Stimulated activated CD8-positive, alpha-beta memory T cell treated with anti-CD3 and anti-CD28 coated beads, Interleukin-15, amount 100 ng/mL, for 1 hour (primary cell): ENCODE data around the gene PCDH1.
"Not testable (repeated sequence)": the region's sequence is repeated elsewhere in the genome, so short reads cannot be mapped to it uniquely, and the experiment has no call there.

Experiments used
- DNase-seq: peaks from one replicate; pipeline ENCODE4 v3.0.0-alpha.2; 2020; ENCODE audit warnings: low read depth

The PCDH1 gene

DNA sequence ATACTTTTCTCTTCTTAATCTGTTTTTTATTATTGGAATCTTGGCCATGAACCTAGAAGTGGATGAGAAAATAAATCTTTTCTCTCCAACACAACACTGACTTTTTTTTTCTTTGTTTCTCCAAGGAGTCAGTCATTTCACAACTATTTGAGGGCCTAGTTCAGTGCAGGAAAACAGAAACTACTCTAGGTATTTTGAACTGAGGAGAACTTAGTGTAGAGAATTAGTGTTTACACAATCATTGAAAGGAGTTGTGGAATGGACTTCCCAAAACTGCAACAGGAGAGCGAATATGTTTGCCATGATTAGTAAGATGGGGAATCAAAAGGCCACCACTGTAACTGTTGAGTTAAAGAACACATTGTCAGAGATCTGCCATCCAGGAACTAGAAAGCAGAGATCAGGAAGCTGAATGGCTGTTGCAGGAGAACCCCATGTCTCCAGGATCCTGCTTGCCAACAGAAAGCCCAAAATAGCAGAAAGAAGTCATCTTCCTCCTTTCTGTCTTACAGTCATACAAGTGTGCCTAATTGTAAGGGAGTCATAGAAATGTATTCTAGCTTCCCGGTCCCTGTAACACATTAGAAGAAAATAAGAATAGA is 20.3 kb upstream of the PCDH1 start:
- DNase-seq: no peak

DNA sequence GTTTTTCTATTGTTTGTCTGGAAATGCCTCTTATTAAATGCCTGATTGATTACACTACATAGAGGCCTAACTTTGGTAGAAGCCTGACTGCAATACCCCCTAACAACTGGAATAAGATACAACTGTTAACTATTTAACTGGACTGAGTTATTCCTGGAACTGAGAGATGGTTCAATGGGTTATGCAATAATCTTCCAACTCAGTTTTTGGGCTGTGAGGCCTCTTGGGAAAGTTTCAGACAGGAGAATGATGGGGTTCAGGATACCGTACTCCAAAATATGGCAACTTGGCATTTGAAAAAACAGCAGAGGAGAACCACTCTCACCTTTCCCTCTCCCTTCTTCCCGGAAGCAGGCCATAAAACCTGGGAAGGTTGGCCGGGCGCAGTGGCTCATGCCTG is 19.2 kb upstream of the PCDH1 start:
- no peak for DNase-seq

DNA sequence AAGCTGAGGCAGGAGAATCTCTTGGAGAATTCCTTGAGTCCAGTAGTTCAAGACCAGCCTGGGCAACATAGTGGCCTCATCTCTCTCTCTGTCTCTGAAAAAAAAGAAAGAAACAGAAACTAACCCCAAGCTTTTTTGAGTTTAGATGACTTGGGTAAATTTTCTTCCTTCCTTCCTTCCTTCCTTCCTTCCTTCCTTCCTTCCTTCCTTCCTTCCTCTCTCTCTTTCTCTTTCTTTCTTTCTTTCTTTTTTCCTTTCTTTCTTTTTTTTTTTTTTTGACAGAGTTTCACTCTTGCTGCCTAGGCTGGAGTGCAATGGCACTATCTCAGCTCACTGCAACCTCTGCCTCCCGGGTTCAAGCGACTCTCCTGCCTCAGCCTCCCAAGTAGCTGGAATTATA is 12.2 kb upstream of the PCDH1 start:
- not testable (repeated sequence) for DNase-seq

DNA sequence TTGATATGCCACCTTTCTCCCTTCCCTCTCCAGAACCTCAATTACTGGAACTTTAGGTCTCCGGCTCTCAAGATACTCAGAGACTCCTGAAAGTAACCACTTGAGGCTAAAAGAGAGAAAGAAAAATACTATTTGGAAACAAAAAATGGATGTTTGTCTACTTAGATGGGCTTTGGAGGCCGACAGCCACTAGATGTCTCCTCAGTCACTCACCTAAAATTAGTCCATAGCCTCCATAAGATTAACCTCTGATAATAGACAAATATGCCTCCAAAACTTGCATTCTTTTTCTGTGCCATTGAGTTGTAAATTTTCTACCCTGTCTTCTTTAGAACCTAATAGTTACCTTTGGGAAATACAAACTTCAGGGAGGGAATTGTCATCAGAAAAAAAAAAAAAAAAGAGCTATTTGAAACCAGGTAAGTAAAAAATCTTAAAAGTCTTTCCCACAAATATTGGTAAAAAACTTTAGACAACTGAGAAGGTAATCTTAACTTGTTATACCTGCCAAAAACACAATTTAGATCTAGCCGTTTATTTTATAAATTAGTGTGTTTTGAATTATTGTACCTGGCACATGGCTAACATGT is 11.2 kb upstream of the PCDH1 start:
- DNase-seq: no peak

DNA sequence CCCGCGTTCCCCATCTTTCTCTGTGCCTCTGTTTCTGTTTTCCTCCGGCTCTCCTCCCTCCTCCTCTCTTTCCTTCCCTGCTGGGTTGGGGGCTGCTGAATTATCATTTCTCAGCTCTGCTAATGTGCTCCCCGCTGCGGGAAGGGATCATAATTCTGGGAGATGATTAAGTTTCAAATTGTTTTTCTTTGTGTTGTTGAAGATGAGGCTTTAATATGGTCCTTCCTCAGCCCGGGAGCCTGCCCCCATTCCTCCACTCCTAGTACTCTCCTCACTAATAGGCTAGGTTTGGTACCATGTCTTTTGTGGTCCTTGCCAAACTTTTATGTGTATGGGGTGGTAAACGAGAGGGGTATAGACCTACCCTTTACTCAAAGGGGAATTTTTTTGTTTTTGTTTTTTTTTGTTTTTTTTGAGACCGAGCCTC is 5.7 kb upstream of the PCDH1 start:
- DNase-seq: no peak

DNA sequence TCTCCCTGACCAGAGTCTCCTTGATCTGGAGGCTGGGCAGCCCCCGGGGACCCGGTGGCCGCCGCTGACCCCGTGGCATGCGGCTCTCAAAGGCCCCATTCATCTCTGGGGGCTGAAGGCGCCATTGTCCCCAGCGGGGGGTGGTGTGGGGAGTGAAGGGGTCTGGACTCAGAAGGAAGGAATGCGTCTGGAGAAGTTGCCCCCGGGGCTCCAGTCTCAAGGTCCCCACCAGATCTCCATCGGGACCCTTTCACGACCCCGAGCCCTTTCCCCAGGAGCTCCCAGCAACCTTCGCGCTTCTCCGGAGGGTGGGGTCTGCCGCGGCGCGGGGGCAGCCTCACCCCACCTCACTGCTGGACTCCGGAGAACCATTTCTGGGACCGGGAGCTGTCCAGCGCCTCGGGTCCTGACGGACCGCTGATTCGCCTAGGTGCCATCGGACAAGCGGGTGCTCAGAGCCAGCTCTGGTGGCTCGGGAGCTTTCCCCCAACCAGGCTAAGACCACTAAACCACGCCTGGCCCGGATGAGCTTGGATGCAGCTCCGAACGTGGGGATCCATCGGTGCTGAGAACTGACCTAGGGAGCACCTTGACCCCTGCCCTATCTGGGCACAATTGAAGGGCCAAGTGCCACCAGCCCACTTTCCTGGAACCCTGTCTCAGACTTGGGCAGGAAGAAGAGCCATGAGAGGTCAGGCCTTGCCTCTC is 5.1 kb upstream of the PCDH1 start:
- no peak for DNase-seq

DNA sequence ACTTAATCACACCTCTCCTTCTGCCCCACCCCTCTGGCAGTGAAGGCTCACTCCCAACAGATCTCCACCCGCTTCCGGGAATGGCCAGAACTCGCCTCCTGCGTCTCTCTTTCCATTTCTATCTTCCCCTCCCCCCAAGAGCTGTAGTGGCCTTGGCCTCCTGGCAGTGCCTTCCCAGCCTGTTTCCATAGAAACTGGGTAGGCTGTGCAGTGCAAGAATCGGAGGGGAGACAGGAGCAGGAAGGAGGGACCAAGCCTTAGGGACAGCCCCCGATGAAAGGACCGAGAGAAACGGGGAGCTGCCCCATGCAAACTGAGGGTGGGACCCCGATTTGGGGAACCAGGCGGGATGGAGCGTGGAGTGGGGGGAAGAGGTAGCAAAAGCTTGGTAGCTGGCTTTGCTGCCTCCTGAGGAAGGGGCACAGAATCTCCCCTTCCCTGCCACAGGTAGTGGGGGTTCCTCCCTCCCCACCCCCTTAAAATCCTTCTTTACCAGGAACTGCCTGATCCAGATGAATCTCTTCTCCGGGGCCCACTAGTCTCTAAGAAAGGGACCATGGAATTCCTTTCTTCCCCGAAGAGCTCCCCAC is 4.5 kb upstream of the PCDH1 start:
- no peak for DNase-seq

DNA sequence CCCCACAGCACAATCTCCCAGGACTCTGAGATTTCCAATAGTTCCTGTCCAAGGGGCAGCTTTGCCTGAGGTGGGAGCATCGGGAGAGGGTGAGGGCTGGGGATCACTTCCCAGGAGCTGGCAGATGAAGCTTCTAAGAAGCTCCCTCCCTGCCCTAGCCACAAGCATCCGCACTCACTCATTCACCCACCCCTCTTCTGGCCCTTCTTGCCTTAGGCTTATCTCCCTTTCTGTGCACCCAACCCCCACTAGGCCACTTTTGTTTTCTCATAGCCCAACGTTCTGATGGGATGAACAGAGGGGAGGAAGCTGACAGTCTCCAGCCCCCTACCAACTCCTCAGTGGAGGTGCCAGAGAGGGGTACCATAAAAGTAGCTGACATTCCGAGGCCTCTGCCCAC is 3.7 kb upstream of the PCDH1 start:
- no peak for DNase-seq

DNA sequence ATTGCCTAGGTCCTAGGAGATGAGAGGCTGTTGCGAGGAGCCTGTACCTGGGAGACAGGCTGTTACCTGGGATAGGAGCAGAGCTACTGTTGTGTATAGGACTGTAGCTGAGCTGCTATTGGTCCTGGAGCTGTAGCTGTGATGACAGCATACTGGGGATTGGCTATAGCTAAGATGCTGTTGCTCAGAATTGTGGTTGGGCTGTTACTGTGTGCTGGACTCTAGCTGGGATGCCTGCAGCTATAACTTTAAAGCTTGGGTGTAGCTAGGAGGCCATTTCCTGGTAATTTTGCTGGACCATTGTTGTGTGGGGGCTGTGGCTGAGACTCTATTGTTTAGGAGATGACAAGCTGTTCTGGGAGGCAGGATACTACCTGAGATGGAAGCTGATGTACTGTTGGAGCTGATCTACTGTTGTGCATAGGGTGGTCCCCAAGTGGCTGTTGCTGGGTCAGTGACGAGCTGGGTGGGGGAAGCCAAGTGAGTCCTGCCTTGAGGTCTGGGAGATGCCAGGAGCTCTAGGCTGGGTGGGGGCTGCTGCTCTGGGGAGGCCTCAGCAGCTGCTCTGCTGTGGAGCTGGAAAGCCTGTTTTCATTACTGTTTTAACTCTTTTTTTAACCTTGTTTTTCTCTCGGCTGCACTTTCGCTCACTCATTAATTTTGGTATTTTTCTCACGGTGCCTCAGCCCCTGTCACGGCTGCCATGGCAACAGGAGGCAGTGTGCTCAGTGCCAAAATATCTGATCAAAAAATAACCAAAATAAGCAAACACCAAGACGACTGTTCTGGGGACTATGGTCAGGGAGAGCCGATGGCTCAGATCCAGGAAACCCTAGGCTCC is 3.0 kb upstream of the PCDH1 start:
- no peak for DNase-seq

DNA sequence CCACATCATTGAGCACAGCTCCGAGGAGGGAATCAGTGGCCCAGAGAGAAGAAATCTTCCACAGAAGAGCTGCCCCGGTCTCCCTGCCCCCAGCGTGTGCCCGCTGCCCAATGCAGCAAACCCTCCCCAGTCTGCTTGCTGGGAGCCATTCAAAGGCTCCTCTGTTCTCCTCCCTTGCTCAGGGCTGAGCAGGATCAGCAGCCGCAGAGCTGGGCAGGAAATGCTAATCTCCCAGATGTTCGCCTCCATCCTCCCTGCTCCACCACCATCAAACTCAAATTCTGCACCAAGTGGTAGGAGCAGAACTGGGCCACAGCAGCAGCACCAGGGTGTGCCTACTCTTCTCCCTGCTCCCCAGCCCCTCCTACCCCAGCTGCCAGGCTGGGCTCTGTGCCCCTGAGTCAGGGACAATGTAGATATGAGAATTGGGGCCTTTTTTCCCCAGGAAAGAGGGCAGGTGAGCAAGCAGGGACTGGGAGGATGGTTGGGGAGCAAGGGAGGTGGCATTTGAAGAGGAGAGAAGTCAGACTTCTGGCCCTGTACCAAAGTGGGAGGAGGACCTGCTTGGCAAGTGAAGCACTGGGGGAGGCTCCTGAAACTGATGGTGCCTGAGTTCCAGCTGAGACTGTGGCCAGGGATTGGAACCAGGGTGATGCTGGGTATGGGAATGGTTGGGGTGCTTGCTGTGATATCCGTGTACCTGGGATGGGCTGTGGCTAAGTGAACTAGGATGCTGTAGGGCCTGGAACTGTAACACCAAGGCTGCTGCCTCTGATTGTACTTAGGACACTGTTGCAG is 1.9 kb upstream of the PCDH1 start:
- DNase-seq: no peak

DNA sequence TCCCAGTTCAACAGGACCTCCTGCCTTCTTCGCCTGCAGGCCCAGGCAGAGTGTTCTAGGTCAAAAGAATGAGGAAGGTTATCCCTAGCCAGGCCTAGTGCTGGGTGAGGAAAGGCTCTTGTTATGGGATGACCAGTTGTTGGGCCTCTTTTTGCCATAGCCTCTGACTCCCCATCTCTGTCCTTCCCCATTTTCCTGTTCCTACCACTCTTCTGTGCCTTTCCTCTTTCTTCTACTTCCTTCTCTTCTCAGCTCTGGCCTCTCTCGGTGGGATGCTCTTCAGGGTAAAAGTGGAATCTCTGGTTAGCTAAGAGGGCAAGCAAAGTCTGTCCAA is 1.2 kb upstream of the PCDH1 start:
- DNase-seq: no peak

DNA sequence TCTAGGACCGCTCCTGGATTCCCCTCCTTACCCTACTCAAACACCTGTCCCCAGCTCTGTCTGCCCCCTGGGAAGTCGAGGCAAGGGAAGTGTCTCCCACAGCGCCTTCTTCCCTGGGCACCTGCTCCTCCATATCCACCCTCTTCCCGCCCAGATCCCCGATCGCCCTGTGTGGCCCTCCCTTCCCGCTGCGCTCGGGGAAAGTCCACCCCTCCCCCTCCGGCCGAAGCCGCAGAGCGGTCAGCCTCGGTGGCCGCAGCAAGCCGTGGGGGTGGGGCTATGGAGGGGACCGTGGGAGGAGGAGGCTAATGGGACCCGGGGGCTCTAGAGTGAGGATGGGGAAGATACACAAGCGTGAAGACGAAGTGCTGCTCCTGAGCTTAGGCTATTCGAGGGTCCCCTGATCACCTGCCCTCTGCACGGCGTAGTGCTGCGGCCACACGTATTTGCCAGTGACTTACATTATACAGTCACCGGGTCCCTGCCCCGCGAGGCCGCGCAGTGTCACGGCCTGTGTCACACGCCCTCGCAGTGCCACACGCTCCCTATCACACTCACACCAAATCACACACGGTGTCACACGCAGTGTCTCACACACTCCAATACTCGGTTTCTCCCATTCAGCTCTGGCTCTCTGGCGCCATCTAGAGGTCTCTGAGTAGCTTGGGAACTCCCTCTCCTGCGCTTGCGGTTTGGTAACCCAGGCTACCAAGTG is 658 bp upstream of the PCDH1 start:
- DNase-seq: peak; percentile 82

DNA sequence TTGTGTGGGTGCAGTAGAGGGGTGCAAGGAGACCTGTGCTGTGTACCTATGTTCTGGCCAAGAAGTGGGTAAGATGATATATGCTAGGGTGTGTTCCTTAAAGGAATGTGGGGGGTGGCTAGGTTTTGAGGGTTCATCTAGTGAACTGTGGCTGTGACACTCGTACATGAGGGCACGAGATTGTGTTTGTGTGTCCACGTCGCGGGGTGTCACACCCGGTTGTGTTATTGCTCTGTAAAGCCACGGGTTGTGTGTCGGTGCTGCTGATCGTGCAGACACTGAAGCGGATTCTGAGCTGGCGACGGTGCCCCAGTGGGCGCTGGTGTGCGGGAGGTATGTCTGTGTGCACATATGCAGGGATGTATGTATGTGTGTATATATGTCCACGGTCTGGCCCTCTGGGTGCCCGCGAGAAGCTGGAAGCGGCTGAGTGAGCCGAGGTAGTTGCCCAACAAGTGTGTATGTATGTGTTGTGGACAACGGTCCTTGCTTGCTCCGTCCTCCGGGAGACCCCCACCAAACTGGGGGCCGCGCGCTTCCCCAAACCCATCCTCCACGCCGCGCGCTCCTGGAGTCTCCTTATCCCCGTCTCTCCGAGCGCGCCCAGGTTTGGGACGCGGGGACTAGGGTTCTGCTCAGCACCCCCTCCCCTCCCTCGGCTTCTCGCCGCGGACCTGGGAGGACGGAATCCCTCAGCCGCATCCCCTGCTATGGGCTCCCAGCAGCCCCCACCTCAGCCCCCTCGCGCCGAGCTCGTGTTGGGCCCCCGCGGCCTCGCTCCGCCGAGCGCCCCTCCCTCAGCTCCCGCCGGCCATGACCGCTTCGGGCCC is 639 bp downstream of the PCDH1 start:
- no peak for DNase-seq

DNA sequence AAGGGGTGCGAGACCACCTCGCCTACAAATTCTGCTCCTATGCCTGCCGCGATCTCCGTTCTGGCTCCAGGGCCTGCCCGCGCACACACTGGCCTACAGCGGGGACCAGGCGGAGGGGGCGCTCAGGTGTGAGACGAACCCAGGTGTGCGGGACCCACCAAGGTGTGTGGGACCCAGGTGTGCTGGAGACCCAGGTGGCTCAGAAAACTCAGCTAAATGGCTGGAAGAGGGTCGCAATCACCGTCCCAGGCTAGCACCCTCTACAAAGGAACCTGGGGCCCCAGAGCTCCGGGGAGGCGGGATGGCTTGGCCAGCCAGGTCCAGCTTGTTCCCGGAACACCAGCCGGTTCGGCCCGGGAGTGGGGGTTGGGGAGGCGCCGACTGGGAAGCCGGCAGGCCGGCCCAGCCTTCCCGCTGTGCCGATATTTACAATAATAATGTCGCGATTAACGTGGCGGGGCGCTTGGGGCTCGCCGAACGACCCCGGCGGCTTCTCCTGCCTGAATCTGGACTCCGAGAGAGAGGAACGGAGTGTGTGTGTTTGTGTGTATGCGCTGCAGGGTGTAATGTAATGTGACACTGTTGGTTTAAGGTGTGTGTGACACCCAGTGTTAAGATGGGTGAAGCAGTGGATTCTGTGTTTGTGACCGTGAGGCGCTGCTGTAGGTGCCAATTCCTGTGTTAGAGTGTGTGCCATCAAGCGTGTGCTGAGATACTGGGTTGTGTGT is 1.4 kb downstream of the PCDH1 start:
- DNase-seq: no peak

DNA sequence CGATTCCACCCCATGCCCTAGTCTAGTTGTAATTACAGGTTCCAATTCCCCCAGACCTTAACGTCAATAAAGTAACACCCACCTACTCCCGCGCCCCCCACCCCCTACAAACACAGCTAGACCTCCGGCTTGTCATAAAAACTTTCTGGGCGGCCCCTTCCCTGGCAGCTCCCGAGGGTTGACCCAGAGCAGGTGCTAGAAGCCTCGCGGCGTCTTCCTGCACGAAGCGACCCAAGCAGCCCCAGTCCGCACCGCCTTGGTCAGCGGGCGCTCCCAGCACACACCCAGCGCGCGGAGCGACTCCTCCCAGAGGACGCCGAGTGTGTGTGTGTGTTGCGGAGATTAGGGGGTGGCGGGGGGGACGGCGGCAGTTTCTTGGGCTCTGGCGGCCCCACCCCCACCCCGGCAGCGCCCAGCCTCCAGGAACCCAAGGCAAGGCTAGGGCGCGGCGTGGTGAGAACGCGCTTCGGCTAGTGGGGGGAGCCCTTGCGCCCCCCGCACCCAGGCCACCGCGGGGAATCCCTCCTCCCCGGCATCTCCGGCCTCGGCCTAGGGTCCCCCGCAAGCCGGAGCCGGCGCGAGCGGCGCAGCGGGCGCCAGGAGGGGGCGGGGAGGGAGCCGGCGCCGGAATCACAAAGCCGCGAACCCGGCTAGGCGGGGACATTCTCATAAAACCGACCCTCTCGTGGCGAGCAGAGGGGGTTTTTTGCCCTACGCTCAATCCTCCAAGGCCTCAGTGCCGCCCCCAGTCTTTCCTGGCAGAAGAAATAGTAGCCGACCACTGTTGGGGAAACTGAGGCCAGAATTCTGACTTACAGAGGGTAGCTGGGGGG is 2.2 kb downstream of the PCDH1 start:
- DNase-seq: no peak

DNA sequence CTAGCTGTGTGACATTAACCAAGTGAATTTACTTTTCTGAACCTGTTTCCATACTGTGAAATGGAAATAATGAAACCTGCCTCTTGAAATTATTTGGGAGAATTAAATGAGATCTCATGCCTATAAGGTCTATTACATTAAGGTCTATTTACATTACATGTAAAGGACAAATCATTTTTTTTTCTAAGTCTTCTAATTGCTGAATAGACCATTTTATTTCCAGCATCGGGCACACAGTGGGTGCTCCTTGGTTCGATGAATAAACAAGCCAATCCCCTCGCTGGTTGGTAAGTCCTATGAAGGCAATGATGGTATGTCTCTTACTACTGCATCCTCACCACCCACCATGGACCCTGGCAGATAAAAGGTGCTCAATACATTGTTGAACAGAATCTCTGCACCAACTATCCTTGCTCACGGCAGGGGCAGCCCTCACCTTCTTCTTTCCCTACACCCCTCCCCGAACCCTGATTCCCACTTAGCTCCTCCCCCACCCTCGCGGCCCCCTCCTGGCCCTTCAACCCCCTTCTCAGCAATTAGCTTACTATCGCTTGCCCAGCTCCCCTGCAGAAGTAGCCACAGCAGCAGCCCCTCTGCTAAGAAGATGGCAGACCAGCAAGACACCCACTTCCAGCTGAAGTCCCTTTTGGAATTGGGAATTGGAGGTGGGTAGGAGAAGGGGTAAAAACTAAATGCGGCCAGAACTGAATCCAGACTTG is 3.0 kb downstream of the PCDH1 start:
- no peak for DNase-seq

DNA sequence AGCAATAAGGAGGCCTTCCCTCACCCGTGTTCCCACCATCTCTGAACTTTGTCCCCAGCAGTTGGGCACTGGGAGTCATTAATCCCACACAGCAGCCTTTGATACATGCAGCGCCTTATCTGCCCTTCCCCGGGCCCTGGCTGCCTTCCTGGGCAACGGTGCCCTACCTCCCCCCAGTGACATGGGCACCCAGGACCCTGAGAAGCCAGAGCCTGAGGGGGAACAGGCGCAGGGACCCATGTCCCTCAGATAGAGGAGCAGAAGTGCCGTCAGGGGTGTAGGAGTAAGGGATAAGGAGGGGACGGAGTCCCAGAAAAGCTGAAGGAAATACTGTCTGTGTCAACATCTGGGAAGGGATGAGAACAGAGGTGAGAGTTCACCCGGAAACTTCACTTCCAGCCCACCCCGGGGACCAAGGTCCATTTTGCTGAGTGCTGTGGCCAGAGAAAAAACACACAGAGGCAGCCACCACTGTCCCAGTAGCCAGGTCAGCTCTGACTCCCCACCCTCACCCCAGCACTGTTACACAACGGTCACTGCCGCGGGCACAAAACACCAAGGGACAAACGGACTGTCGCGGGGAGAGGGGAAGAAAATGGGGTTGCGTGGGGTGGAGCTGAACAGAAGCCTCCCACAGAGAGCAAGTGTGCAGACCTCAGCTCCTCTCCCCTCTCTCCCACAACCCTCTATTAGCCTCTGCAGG is 3.8 kb downstream of the PCDH1 start:
- no peak for DNase-seq
